K562 (cell line): ENCODE results near the gene CYP21A2.

Experiments used
- CBX2 ChIP-seq: fragments of 200-600 bp; sonication (generic); IDR thresholded peaks from one replicate; pipeline ENCODE4 v1.6.1; 2012; ENCODE audit warnings: mild to moderate bottlenecking, low read length, inconsistent platforms; ENCODE audit not compliant: insufficient read depth, poor library complexity, severe bottlenecking
- EP300 ChIP-seq: IDR thresholded peaks from 2 replicates; pipeline ENCODE4 v1.6.1; 2012; ENCODE audit warnings: low read length, improper control_type of control experiment
- EZH2 ChIP-seq: IDR thresholded peaks from 2 replicates; pipeline ENCODE4 v1.6.1; 2012; ENCODE audit warnings: low read depth, mild to moderate bottlenecking, inconsistent platforms, low read length, borderline replicate concordance
- NFIX ChIP-seq: fragments of 250-450 bp; sonication (Bioruptor Pico); IDR thresholded peaks from 2 replicates; pipeline ENCODE4 v1.4.0; 2020; ENCODE audit warnings: low read depth, mild to moderate bottlenecking, moderate library complexity
- POLR2A ChIP-seq: fragments of 450-650 bp; conservative IDR thresholded peaks from 2 replicates; pipeline ENCODE4 v1.6.1; 2016
- POLR3G ChIP-seq: IDR thresholded peaks from 2 replicates; pipeline ENCODE4 v1.6.1; 2011; ENCODE audit not compliant: insufficient read length, insufficient replicate concordance; ENCODE audit errors: extremely low read depth
- RNF2 ChIP-seq: sonication (generic); IDR thresholded peaks from 2 replicates; pipeline ENCODE4 v1.6.1; 2016
- SMAD3 ChIP-seq: fragments of 450-650 bp; formaldehyde crosslinking; conservative IDR thresholded peaks from 2 replicates; pipeline ENCODE4 v1.4.0; 2020; ENCODE audit warnings: mild to moderate bottlenecking
- ZNF133 ChIP-seq: fragments of 250-450 bp; sonication (Bioruptor Pico); IDR thresholded peaks from 2 replicates; pipeline ENCODE4 v1.4.0; 2020; ENCODE audit warnings: mild to moderate bottlenecking
- ZNF830 ChIP-seq: fragments of 250-450 bp; sonication (Bioruptor Pico); IDR thresholded peaks from 2 replicates; pipeline ENCODE4 v1.5.0; 2021; ENCODE audit warnings: mild to moderate bottlenecking
- TF ChIP-seq, protein P1 (sequence below), 3 experiments: IDR thresholded peaks in 2 of 3; conservative IDR thresholded peaks in 1 of 3; 2 replicates each; pipeline ENCODE4 v1.5.1; 2011 to 2012; ENCODE audit warnings: low read length in 3 of 3, mild to moderate bottlenecking in 3 of 3, control low read depth in 2 of 3, improper control_type of control experiment in 1 of 3, inconsistent platforms in 1 of 3, low read depth in 1 of 3, mixed read lengths in 1 of 3, moderate library complexity in 1 of 3; ENCODE audit not compliant: insufficient read depth in 2 of 3
- TF ChIP-seq, protein P2 (sequence below): sonication (generic); formaldehyde crosslinking; IDR thresholded peaks from 2 replicates; pipeline ENCODE4 v1.8.0; 2022; ENCODE audit warnings: mild to moderate bottlenecking, missing genetic modification reagents
- TF ChIP-seq, protein P3 (sequence below): sonication (generic); formaldehyde crosslinking; IDR thresholded peaks from 2 replicates; pipeline ENCODE4 v1.8.1; 2023; ENCODE audit warnings: mild to moderate bottlenecking, missing genetic modification reagents

DNA sequence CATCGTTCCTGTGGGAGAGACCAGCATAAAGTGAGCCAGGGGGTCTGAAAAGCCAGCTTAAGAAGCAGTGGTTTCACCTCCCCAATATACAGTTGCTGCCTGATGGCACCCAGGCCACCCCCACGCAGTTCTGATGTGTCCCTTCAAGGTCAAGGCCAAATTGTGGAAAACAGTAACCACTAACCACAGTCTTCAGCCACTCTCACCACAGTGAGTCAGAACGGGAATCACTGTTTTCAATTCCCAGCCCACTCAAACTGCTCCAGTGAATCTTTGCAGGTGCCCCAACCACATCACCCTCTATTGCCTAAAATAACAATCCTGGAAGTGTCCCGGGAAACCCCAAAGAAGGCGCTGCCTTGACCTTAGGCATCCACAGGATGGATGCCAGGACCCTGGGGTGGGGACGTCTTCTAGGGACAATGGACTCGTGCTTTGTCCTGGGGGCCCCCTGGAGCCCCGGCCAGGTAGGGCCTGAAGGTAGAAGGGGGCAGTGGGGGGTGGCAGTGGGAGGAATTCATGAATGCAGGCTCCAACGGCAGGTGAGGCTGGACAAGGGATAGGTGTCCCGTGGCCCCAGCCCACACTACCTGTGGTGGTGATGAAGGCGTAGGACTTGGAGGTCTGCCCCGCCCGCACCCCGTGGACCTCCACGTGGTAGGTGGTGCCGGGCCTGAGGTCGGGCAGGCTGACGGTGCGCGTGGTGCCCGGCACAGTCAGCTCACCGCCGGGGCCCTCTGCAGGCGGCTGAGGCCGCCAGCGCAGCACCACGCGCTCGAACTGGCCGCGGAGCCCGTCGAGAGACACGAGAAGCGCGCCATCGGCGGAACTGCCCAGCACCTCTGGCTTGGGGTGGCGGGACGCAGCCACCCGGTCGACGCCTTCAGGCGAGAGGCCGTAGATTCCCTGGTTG, 48.7 kb downstream of the CYP21A2 start:
- no peak for TF ChIP-seq NFIX (CRISPR knock-in tag)
- TF ChIP-seq SMAD3 = no peak
- TF ChIP-seq EZH2 = no peak
- TF ChIP-seq, protein P1, sequence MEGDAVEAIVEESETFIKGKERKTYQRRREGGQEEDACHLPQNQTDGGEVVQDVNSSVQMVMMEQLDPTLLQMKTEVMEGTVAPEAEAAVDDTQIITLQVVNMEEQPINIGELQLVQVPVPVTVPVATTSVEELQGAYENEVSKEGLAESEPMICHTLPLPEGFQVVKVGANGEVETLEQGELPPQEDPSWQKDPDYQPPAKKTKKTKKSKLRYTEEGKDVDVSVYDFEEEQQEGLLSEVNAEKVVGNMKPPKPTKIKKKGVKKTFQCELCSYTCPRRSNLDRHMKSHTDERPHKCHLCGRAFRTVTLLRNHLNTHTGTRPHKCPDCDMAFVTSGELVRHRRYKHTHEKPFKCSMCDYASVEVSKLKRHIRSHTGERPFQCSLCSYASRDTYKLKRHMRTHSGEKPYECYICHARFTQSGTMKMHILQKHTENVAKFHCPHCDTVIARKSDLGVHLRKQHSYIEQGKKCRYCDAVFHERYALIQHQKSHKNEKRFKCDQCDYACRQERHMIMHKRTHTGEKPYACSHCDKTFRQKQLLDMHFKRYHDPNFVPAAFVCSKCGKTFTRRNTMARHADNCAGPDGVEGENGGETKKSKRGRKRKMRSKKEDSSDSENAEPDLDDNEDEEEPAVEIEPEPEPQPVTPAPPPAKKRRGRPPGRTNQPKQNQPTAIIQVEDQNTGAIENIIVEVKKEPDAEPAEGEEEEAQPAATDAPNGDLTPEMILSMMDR (IDR thresholded peaks at IDR 0.05 in 2 of 3, conservative IDR thresholded peaks at IDR 0.05 in 1 of 3; ENCODE audit: insufficient read depth in 2 of 3, low read depth in 1 of 3, low read length in 3 of 3) = no peak
- no peak for TF ChIP-seq ZNF830 (CRISPR knock-in tag)
- TF ChIP-seq CBX2 = no peak
- no peak for TF ChIP-seq ZNF133 (CRISPR knock-in tag)
- TF ChIP-seq, protein P2, sequence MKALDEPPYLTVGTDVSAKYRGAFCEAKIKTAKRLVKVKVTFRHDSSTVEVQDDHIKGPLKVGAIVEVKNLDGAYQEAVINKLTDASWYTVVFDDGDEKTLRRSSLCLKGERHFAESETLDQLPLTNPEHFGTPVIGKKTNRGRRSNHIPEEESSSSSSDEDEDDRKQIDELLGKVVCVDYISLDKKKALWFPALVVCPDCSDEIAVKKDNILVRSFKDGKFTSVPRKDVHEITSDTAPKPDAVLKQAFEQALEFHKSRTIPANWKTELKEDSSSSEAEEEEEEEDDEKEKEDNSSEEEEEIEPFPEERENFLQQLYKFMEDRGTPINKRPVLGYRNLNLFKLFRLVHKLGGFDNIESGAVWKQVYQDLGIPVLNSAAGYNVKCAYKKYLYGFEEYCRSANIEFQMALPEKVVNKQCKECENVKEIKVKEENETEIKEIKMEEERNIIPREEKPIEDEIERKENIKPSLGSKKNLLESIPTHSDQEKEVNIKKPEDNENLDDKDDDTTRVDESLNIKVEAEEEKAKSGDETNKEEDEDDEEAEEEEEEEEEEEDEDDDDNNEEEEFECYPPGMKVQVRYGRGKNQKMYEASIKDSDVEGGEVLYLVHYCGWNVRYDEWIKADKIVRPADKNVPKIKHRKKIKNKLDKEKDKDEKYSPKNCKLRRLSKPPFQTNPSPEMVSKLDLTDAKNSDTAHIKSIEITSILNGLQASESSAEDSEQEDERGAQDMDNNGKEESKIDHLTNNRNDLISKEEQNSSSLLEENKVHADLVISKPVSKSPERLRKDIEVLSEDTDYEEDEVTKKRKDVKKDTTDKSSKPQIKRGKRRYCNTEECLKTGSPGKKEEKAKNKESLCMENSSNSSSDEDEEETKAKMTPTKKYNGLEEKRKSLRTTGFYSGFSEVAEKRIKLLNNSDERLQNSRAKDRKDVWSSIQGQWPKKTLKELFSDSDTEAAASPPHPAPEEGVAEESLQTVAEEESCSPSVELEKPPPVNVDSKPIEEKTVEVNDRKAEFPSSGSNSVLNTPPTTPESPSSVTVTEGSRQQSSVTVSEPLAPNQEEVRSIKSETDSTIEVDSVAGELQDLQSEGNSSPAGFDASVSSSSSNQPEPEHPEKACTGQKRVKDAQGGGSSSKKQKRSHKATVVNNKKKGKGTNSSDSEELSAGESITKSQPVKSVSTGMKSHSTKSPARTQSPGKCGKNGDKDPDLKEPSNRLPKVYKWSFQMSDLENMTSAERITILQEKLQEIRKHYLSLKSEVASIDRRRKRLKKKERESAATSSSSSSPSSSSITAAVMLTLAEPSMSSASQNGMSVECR (CRISPR knock-in tag) = no peak
- TF ChIP-seq, protein P3, sequence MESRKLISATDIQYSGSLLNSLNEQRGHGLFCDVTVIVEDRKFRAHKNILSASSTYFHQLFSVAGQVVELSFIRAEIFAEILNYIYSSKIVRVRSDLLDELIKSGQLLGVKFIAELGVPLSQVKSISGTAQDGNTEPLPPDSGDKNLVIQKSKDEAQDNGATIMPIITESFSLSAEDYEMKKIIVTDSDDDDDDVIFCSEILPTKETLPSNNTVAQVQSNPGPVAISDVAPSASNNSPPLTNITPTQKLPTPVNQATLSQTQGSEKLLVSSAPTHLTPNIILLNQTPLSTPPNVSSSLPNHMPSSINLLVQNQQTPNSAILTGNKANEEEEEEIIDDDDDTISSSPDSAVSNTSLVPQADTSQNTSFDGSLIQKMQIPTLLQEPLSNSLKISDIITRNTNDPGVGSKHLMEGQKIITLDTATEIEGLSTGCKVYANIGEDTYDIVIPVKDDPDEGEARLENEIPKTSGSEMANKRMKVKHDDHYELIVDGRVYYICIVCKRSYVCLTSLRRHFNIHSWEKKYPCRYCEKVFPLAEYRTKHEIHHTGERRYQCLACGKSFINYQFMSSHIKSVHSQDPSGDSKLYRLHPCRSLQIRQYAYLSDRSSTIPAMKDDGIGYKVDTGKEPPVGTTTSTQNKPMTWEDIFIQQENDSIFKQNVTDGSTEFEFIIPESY = peak; percentile 98
- TF ChIP-seq EP300 = no peak
- TF ChIP-seq POLR3G = no peak
- TF ChIP-seq RNF2 = no peak
- TF ChIP-seq POLR2A = no peak
